ENCODE measurements around the gene PPM1F.

DNA sequence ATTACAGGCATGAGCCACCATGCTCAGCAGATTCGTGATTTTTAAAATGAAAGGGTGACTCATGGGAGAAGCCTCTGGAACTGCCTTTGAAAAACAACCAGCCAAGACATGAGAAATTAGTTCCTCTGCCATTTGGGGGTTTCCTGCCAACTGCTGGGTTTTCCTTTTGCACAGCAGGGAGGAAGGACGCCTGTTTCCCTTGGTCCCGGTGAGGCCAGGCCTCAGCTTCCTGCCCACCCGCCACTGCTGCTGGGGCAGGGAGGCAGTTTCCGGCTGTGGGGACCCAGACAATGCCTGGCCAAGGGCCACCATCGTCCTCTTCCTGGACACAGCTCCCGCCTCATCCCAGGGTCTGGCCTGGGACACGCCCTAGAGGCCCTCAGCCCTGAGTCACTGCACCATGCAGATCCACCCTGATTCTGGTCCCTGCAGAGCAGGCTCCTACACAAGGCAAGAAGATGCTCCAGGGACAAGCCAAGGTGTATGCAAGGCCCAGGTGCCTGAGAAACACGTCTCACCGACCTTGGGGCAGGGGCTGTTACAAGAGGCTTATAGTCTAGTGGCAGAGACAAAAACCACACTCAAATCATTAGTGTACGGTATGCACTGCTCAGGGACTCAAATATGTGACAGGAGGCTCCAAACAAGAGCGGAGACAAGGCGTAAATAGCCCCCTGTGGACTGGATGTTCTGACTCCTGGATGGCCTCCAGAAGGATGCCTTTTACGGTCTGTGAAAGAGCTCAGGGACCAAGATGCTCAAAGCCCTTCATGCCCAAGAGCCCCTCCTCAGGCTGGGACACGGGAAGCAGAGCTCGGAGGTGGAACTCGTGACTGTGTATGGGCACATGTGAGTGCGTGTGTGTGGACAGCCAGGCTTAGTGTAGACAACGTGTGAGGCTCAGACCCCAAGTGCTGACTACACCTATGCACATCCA lies 10.0 kb downstream of the PPM1F start:
- TF ChIP-seq, protein P1, sequence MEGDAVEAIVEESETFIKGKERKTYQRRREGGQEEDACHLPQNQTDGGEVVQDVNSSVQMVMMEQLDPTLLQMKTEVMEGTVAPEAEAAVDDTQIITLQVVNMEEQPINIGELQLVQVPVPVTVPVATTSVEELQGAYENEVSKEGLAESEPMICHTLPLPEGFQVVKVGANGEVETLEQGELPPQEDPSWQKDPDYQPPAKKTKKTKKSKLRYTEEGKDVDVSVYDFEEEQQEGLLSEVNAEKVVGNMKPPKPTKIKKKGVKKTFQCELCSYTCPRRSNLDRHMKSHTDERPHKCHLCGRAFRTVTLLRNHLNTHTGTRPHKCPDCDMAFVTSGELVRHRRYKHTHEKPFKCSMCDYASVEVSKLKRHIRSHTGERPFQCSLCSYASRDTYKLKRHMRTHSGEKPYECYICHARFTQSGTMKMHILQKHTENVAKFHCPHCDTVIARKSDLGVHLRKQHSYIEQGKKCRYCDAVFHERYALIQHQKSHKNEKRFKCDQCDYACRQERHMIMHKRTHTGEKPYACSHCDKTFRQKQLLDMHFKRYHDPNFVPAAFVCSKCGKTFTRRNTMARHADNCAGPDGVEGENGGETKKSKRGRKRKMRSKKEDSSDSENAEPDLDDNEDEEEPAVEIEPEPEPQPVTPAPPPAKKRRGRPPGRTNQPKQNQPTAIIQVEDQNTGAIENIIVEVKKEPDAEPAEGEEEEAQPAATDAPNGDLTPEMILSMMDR (IDR thresholded peaks at IDR 0.05; ENCODE audit: insufficient read depth, low read length, poor library complexity, severe bottlenecking) = no peak
- TF ChIP-seq EZH2phosphoT487 (conservative IDR thresholded peaks at IDR 0.05; ENCODE audit: low read length) = no peak

Measured in SU-DHL-6 (cell line).